DND-41 (cell line): ENCODE measurements around the gene IL12RB2.

Source experiments
- ATAC-seq: fragments of 200-7000 bp; cut with Tn5 transposase; 3 replicates; pipeline ENCODE4 v1.9.1; 2021; ENCODE audit warnings: low read depth; ENCODE audit not compliant: insufficient read depth
- DNase-seq: peaks from one replicate; pipeline ENCODE4 v3.0.0-alpha.2; 2020
- H2AFZ ChIP-seq: 2 replicates; pipeline ENCODE4 v1.6.0; 2012; ENCODE audit warnings: low read depth, low read length
- H3K27ac ChIP-seq: 2 replicates; pipeline ENCODE4 v1.5.1; 2012; ENCODE audit warnings: low read length, inconsistent platforms
- H3K27me3 ChIP-seq: fragments of 200-600 bp; sonication (generic); 2 replicates; pipeline ENCODE4 v1.6.0; 2012; ENCODE audit warnings: low read length, mild to moderate bottlenecking, inconsistent platforms; ENCODE audit not compliant: insufficient read depth, poor library complexity
- H3K36me3 ChIP-seq: 2 replicates; pipeline ENCODE4 v1.5.1; 2012; ENCODE audit warnings: low read length, inconsistent platforms; ENCODE audit not compliant: insufficient read depth
- H3K4me1 ChIP-seq: 2 replicates; pipeline ENCODE4 v1.5.1; 2012; ENCODE audit warnings: mild to moderate bottlenecking, low read length; ENCODE audit not compliant: insufficient read depth
- H3K4me2 ChIP-seq: 2 replicates; pipeline ENCODE4 v1.6.0; 2012; ENCODE audit warnings: mild to moderate bottlenecking, moderate library complexity, low read length, inconsistent platforms; ENCODE audit not compliant: insufficient read depth
- H3K4me3 ChIP-seq, 2 experiments: fragments of 200-600 bp in 1 of 2; shearing (Covaris generic) in 1 of 2; 2 replicates each; pipeline ENCODE4 v1.5.1; 2012 to 2016; ENCODE audit warnings: inconsistent platforms in 2 of 2, low read length in 2 of 2, mild to moderate bottlenecking in 2 of 2, low read depth in 1 of 2, moderate library complexity in 1 of 2
- H3K79me2 ChIP-seq: 2 replicates; pipeline ENCODE4 v1.6.0; 2012; ENCODE audit warnings: low read length, inconsistent platforms; ENCODE audit not compliant: insufficient read depth
- H3K9ac ChIP-seq: 2 replicates; pipeline ENCODE4 v1.6.0; 2012; ENCODE audit warnings: low read depth, mild to moderate bottlenecking, inconsistent platforms, low read length, moderate library complexity
- H3K9me3 ChIP-seq: 2 replicates; pipeline ENCODE4 v1.5.1; 2012; ENCODE audit warnings: low read length, moderate library complexity, mild to moderate bottlenecking, inconsistent platforms; ENCODE audit not compliant: insufficient read depth, severe bottlenecking
- H4K20me1 ChIP-seq: 2 replicates; pipeline ENCODE4 v1.6.0; 2012; ENCODE audit warnings: low read length; ENCODE audit not compliant: insufficient read depth
- CTCF ChIP-seq: IDR thresholded peaks from 2 replicates; pipeline ENCODE4 v1.5.1; 2012; ENCODE audit warnings: borderline replicate concordance, low read length, moderate library complexity, mild to moderate bottlenecking; ENCODE audit not compliant: poor library complexity, severe bottlenecking; ENCODE audit errors: extremely low read depth
- EZH2 ChIP-seq: IDR thresholded peaks from 3 replicates; pipeline ENCODE4 v1.6.1; 2012; ENCODE audit warnings: borderline replicate concordance, low read depth, mild to moderate bottlenecking, moderate library complexity, low read length, inconsistent platforms; ENCODE audit not compliant: severe bottlenecking

IL12RB2 gene

GRCh38 chr1:67434491-67434890 lies 126.8 kb downstream of the IL12RB2 start:
- no peak overlapping the region for H3K27ac ChIP-seq
- H3K36me3 ChIP-seq = peaks cover 3% of the 10 kb centered on the region; the same call in 1 of the 2 replicates
- ATAC-seq = no peak
- DNase-seq = no peak
- peaks cover 17% of the 10 kb centered on the region for H3K79me2 ChIP-seq
- no peak overlapping the region for H3K4me3 ChIP-seq
- H2AFZ ChIP-seq = no peak overlapping the region
- H4K20me1 ChIP-seq = peaks cover 2% of the 10 kb centered on the region
- TF ChIP-seq EZH2 (no peak), CTCF (no peak)
- no peak overlapping the region for H3K4me2 ChIP-seq
- no peak overlapping the region for H3K9ac ChIP-seq
- no peaks in the 10 kb centered on the region for H3K9me3 ChIP-seq
- peaks cover 11% of the 10 kb centered on the region for H3K4me1 ChIP-seq
- no peaks in the 10 kb centered on the region for H3K27me3 ChIP-seq

GRCh38 chr1:67436511-67437055 lies 128.9 kb downstream of the IL12RB2 start:
- peaks cover 4% of the 10 kb centered on the region; the same call in 1 of the 2 replicates for H3K79me2 ChIP-seq
- H3K36me3 ChIP-seq = no peaks in the 10 kb centered on the region
- no peaks in the 10 kb centered on the region for H3K9me3 ChIP-seq
- no peak overlapping the region for H3K4me3 ChIP-seq
- no peak overlapping the region for H3K9ac ChIP-seq
- no peak for DNase-seq
- H3K4me1 ChIP-seq = peaks cover 13% of the 10 kb centered on the region
- TF ChIP-seq EZH2 (no peak), CTCF (no peak)
- H2AFZ ChIP-seq = no peak overlapping the region
- no peaks in the 10 kb centered on the region for H3K27me3 ChIP-seq
- no peak for ATAC-seq
- H4K20me1 ChIP-seq = no peaks in the 10 kb centered on the region
- H3K27ac ChIP-seq = no peak overlapping the region
- H3K4me2 ChIP-seq = no peak overlapping the region

DNA sequence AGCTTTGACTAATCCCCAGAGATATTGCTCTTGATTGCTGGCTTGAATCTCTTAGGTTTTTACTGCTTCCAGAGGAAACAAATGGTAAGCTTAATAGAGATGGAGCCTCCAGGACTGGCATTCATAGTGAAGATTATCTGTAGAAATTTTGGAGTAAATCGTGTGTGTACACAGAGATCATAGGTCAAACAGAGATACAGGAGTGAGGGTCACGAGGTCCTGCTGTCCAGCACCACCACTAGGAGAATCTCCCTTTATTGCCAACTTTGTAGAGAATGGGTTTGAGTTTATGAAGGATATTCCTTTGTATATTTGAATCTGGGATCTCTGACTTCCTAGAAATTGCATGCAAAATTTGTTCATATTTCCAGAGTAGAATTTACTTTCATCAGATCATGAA lies 130.3 kb downstream of the IL12RB2 start:
- H3K9me3 ChIP-seq = no peaks in the 10 kb centered on the region
- H4K20me1 ChIP-seq = no peaks in the 10 kb centered on the region
- ATAC-seq (no peak), DNase-seq (no peak)
- H2AFZ ChIP-seq = no peak overlapping the region
- H3K4me1 ChIP-seq = peaks cover 9% of the 10 kb centered on the region
- H3K27ac ChIP-seq = no peak overlapping the region
- TF ChIP-seq CTCF (no peak), EZH2 (no peak)
- H3K4me3 ChIP-seq = no peak overlapping the region
- H3K36me3 ChIP-seq = no peaks in the 10 kb centered on the region
- H3K79me2 ChIP-seq = no peaks in the 10 kb centered on the region
- H3K4me2 ChIP-seq = no peak overlapping the region
- H3K27me3 ChIP-seq = no peaks in the 10 kb centered on the region
- H3K9ac ChIP-seq = no peak overlapping the region
